Right lobe of liver (tissue), 4 donors: ENCODE data around the gene LCP2.

Experiments used
- CTCF ChIP-seq, 4 donors: fragments of 200-600 bp in 3 of 4; fragments of 450-650 bp in 1 of 4; IDR thresholded peaks; one replicate each; pipeline versions ENCODE4 v1.5.1 to v1.8.0; 2016 to 2022; ENCODE audit warnings: antibody characterized with exemption in 4 of 4, mild to moderate bottlenecking in 2 of 4
- POLR2A ChIP-seq: fragments of 450-650 bp; IDR thresholded peaks from one replicate; pipeline ENCODE4 v1.6.1; 2017; ENCODE audit warnings: antibody characterized with exemption, mild to moderate bottlenecking
- donor health status: DM: no; HTN: no; CAD: no.
- donor health status: DM: no; HTN: no; CAD: no.
- donor health status: DM: no; HTN: yes; CAD: no.

GRCh38 chr5:170223360-170223759 lies 74.2 kb downstream of the LCP2 start:
- TF ChIP-seq POLR2A (no peak), CTCF (IDR thresholded peaks at IDR 0.05) (no peak)
